LNCAP (cell line): ENCODE data around the gene SIK2.

Source experiments
- TF ChIP-seq, protein P1 (sequence below): fragments of 450-650 bp; IDR thresholded peaks from 2 replicates; pipeline ENCODE4 v1.5.1; 2017; ENCODE audit warnings: mild to moderate bottlenecking

Gene SIK2

DNA sequence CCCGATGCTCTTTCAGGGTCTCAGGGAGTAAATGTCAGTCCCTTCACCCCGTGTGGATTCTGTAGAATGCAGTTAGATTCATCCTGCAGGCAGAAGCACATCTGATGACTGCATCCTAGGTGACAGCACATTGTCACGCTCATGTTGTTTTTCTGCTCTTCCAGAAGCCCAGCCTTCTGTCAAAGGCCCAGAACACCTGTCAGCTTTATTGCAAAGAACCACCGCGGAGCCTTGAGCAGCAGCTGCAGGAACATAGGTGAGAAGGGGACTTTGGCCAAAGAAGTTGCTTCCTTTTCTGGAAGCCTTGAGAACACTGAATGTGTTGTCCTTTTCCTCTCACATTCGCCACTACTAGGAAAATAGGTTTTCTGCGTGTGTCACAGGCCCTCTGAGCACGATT lies 120.3 kb downstream of the SIK2 start:
- TF ChIP-seq, protein P1, sequence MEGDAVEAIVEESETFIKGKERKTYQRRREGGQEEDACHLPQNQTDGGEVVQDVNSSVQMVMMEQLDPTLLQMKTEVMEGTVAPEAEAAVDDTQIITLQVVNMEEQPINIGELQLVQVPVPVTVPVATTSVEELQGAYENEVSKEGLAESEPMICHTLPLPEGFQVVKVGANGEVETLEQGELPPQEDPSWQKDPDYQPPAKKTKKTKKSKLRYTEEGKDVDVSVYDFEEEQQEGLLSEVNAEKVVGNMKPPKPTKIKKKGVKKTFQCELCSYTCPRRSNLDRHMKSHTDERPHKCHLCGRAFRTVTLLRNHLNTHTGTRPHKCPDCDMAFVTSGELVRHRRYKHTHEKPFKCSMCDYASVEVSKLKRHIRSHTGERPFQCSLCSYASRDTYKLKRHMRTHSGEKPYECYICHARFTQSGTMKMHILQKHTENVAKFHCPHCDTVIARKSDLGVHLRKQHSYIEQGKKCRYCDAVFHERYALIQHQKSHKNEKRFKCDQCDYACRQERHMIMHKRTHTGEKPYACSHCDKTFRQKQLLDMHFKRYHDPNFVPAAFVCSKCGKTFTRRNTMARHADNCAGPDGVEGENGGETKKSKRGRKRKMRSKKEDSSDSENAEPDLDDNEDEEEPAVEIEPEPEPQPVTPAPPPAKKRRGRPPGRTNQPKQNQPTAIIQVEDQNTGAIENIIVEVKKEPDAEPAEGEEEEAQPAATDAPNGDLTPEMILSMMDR, result no peak

DNA sequence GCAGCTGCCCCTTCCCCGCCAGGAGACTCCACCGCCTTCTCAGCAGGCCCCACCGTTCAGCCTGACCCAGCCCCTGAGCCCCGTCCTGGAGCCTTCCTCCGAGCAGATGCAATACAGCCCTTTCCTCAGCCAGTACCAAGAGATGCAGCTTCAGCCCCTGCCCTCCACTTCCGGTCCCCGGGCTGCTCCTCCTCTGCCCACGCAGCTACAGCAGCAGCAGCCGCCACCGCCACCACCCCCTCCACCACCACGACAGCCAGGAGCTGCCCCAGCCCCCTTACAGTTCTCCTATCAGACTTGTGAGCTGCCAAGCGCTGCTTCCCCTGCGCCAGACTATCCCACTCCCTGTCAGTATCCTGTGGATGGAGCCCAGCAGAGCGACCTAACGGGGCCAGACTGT lies 121.3 kb downstream of the SIK2 start:
- TF ChIP-seq, protein P1, result no peak

DNA sequence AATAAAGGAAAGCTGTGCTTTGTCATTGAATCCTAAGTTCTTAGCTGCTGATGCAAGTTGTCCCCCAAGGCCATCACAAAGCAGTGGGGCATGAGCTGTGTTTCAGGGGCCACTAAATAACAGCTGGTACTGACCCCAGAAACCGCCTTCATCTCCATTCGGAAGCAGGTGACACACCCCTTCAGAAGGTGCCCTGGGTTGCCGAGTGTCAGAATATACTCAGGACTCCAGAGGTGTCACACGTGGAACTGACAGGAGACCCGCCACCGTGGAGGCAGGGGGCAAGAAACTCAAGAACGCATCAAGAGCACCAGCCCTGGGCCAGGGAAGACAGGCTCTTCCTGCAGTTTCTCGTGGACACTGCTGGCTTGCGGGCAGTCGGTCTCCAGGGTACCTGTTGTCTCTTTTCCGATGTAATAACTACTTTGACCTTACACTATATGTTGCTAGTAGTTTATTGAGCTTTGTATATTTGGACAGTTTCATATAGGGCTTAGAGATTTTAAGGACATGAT lies 122.4 kb downstream of the SIK2 start:
- TF ChIP-seq, protein P1, result no peak

DNA sequence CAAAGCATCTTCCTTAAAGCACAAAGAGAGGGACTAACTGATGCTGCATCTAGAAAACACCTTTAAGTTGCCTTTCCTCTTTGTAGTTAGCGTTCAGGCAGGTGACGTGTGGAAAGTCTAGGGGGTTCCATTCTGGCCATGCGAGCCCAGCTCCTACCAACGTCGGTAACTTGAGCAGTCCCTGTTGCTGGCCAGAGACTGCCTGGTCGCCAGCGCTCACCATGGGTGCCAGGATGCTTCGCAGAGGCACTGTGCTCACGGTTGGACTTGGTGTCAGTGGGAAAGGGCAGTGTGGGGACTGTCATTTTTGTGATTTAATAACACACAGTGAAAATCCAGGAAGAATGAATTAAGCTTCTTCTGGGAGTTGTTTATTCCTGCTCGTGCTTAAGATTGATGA lies 123.4 kb downstream of the SIK2 start:
- TF ChIP-seq, protein P1, result no peak

DNA sequence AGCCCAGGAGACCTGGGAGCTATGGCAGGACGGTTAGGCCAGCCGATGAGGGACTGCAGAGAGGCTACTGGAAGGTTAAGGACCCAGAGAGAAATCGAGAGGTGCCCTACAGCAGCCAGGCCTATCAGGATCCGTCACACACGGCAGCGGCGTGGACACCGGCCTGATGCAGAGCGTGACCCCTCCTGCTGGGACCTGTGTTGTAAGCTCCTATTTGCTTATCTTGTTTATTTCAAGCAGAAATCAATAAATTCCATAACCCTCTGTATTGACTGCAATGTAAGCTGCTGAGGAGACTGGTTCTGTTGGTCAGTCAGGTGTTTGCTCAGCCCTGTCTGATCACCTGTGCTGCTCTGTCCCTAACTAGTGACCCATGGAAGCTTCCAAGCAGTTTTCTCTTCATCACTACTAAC lies 124.1 kb downstream of the SIK2 start:
- TF ChIP-seq, protein P1, result no peak

DNA sequence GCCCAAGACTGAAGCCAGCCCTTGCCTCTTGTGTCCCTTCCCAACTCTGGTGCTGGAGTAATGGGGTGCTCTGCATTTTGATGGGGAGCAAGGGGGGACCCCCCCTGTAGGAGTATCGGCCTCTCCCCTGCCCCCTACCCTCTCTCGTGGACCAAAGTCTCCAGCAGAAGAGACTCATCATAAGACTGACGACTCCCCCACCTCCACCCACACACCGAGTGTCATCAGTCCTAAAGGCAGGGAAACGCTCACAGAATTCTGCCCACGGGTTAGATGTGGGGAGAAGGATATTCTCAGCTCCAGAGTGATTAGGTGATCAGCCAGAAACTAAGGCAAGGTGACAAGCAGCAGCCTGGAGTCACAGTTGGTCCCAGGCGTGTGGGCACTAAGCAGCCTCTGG lies 125.2 kb downstream of the SIK2 start:
- TF ChIP-seq, protein P1, result no peak

DNA sequence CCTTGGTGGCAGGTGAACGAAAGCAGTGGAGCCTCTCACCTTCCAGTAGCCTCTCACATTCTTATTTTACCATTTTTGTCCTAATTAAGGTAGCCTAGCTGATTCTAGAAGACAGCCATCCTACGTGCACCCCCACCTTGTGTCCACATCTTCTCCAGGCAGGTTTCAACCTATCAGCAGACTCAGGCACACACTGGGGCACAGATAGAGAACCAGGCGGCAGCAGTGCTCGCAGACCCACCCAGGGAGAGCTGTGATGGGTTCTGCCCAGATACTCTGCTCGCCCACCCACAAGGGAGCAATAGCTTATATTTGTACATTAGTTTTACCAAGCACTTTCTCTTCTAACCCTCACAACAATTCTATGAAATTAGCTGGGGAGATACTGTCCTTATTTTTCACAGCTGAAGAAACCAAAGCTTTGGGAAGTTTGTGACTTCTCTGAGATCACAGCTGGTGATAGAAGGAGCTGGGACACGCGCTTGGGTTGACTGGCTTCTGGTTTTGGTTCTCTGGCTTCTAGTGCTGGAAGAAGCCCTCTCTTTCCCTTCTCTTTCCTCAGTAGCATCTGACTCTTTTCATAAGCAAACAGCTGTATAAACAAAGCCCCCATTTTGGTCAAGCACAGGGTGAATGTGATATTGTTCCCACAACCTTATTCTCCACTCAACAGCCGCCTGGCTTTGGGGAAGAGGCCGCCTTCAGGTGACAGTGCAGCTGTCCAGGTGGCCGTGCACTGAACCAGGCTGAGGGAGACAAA lies 127.0 kb downstream of the SIK2 start:
- TF ChIP-seq, protein P1, result no peak
